C1 segment of cervical spinal cord (tissue), 14 donors: ENCODE results near the gene VPS13D.

Experiments used
- DNase-seq, 14 donors: peaks; one replicate each; lab custom pipeline; 2025; lab: John Stamatoyannopoulos, UW

Gene VPS13D

DNA sequence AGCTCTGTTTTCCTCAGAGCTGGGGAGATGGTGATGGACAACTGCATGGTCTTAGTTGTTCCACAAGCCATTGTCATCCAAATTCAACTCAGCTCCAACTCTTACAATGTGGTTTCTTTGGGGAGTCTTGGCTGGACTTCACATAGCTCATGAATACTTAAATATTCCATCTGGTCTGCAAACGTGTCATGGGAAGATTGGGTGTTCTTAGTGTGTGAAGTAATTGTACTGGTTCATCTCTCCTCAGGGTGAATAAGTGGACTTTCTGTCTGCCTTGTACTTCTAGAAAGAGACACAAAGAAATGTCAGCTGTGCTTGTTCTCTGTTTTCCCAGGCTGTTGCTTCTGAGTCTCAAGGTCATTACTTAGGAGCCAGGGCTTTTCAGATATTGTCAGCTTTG, 106.6 kb downstream of the VPS13D start:
- DNase-seq: no peak

GRCh38 chr1:12338017-12338416, 108.2 kb downstream of the VPS13D start:
- DNase-seq: no peak

GRCh38 chr1:12338823-12339222, 109.0 kb downstream of the VPS13D start:
- no peak for DNase-seq

DNA sequence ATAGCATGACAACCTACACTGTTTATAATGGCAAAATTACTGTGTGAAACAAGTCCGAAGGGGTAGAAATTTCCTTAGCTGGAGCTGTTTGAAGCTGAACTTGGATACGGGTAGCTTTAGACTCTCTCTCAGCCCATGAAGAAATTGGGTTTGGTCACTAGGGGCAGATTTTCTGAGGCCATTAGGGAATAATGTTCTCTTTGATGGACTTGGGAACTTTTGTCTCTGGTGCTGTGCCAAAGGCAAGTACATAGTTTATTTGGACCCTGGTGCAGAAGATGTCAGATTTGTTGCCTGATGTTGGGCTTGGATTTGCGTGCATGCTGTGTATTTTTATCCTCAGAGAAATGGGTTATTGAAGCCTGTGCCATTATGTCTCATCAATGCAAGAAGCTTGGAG, 109.6 kb downstream of the VPS13D start:
- DNase-seq: no peak

- no peak for DNase-seq
These were observed 110.1 kb downstream of the VPS13D start for GRCh38 chr1:12339811-12340543.

DNA sequence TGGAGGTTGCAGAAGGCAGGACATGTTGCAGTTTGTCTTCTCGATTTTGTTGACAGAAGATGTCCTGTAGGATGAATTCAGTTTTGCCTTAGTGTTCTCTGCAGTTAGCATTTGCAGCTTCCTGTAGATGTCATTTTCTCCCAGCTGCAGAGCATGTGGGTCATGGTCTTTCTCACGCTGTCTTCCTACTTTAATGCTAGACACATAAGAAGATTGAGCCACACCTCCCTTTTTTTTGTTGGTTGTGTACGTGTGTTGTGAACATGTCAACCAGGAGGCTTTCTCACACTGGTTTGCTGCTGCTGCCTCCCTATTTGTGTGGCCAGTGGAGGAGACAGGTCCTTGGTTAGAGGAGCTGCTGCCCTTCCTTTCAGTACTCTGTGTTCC, 110.7 kb downstream of the VPS13D start:
- no peak for DNase-seq

- no peak for DNase-seq
These were observed 111.8 kb downstream of the VPS13D start for GRCh38 chr1:12341667-12342066.

GRCh38 chr1:12342401-12343003, 112.7 kb downstream of the VPS13D start:
- peak in 4 of 14 donors; percentile 4 to 36 (median 18) for DNase-seq

DNA sequence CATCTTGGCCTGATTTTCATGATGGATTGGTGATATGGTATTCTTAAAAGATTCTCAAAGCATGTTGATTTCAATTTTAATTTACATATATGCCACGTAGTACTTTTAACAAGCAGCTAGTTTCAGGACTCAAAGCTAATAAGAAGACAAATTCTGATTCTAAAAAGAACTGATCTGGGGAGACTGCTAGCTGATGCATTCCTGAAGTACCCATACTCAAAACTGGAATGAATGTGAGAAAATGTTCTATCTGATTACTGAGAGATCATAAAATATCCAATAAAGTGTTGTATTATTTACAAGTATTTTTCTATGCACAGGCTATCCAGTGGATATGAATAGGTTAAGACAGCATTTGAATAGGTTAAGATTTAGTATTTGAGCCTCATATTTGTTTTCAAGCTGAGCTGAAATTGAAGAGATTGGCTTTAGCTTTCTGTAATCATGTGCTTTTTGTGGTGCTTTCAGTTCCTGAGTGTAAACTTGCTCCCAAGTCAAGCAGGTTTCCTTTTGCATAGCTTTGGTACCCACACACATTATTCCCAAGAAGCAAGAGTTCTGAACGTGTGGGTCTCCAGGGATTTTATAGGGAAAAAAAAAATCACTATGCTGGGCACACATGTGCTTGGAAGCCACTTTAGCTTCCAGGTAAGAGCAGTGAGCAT, 114.1 kb downstream of the VPS13D start:
- DNase-seq: no peak

DNA sequence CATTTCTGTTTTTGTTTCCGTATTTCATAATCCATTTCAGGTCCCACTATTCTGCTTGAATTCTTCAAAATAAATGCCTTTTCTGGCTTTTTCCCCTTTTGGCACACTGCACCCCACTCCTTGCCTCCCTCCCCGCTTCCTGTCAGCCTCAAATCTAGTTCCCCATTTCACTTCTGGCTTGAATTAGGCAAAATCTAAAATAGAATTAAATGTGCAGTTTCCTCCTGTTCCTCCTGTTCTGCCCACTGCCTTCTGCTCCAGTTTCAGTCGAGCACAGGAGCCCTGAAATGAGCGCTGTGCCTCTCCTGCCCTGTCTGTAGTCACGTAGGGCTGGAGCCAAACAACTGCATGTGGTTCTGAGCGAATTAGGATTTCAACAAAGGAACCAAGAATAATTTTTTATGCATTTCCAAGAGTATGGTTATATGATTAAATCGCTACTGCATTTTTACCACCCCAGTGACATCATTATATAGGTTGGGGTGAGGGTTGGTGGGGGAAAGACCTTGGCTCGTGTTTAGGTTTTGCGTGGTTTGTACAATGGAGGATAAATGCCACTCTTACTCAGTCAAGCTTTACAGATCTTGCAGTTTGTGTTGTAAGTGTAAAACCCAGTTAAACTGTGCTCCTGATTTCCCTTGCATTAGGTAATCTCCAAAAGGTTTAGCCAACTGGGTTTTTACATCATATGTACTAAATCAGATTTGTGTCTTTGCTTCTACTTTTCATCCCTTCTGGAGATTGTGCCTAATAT, 114.9 kb downstream of the VPS13D start:
- peak in 5 of 14 donors; percentile 19 to 41 (median 35) for DNase-seq

- peak in 1 of 14 donors; percentile 6 for DNase-seq
These were observed 115.8 kb downstream of the VPS13D start for GRCh38 chr1:12345350-12346217.

DNA sequence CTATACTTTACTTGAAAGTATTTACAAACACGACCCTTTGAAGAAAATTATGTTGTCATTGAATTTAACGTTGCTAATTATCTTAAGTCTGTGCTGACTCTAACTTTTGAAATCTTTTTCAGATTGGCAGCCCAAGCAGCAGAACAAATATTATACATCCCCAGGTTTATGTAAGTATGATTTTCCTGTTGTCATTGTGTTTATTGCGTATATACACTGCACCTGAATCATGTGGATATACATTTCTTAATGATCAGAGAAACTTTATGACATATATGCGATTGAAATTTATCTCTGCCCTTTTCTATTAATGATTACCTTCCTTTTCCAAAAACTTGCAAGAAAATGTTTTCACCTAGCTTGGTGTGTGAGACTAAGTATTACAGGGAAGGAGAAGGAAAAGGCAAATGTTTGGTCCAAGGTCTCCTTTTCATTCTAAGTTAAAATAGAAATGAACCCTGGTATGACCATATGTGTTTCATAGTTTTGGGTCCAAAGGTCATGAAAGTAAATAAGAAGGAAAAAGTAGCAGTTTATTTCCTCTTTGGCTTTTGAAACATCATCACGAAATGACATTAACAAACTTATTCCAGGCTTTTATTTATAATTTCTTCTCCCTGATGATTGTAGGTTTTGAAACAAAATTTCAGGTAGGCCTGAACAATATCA, 116.8 kb downstream of the VPS13D start:
- no peak for DNase-seq

- no peak for DNase-seq
These were observed 118.3 kb downstream of the VPS13D start for GRCh38 chr1:12348113-12348512.

DNA sequence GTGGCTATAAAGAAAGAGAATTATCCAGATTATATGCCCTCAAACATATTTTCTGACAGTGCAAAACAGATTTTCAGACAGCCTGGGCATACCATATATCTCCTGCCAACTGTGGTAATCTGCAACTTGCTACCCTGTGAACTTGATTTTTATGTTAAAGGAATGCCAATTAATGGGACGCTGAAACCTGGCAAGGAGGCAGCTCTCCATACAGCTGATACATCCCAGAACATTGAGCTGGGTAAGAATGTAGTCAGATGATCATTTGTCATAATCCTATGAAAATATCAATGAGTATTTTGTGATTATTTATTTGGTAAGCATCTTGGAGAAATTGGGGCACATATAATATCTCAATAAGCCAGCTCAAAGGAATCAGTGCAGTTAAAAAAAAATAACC, 124.2 kb downstream of the VPS13D start:
- DNase-seq: no peak

- DNase-seq: no peak
These were observed 126.4 kb downstream of the VPS13D start for GRCh38 chr1:12356004-12356890.

- DNase-seq: no peak
These were observed 128.7 kb downstream of the VPS13D start for GRCh38 chr1:12358499-12358898.

DNA sequence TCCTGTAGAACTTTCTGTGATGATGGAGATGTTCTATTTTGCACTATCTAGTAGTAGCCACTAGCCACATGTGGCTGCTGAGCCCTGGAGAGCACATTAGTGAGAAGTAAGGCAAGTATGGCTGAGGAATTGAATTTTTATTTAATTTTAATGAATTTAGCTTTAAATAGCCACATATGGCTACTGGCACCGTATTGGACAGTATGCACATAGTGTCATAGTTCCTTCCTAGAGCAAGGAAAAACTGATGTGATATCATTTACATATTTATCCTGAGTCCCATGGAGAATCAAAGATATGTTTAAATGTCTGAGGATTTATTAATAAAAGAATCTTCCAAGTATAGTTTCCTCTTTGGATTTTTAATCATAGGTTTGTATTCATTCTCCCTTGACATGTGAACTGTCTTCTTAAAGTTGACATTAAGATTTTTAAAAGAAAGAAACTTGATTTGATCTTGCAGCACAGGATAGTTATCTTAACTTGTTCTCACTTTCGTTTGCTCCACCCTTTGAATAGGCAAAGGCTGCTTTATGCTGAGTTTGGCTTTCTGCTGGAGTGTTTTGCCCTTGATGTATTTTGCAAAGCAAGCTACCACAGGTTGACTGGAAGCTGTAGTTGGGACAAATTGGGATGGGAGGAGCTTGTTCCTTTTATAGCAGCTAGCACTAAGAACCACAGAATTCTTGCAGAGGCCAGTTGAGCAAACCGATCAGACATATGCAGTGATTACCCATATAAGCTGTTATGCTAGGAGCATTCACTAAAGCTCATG, 129.7 kb downstream of the VPS13D start:
- no peak for DNase-seq

GRCh38 chr1:12368646-12369045, 138.8 kb downstream of the VPS13D start:
- no peak for DNase-seq

GRCh38 chr1:12369258-12369657, 139.4 kb downstream of the VPS13D start:
- peak in 1 of 14 donors; percentile 7 for DNase-seq
